LNCAP (cell line): ENCODE results near the gene EWSR1.

Source experiments
- CTCF ChIP-seq: fragments of 450-650 bp; IDR thresholded peaks from 2 replicates; pipeline ENCODE4 v1.5.1; 2017; ENCODE audit warnings: mild to moderate bottlenecking

EWSR1 gene

GRCh38 chr22:29320546-29320945 is 52.5 kb downstream of the EWSR1 start:
- peak; percentile 24; the same call in 1 of the 2 replicates for TF ChIP-seq CTCF

- TF ChIP-seq CTCF: no peak
These were observed 55.6 kb downstream of the EWSR1 start for GRCh38 chr22:29323641-29324040.

GRCh38 chr22:29325356-29325755 is 57.3 kb downstream of the EWSR1 start:
- no peak for TF ChIP-seq CTCF

GRCh38 chr22:29325785-29326315 is 57.8 kb downstream of the EWSR1 start:
- TF ChIP-seq CTCF: no peak

GRCh38 chr22:29326481-29326880 is 58.4 kb downstream of the EWSR1 start:
- TF ChIP-seq CTCF: no peak

- no peak for TF ChIP-seq CTCF
These were observed 59.2 kb downstream of the EWSR1 start for GRCh38 chr22:29327089-29327764.

GRCh38 chr22:29328055-29328454 is 60.0 kb downstream of the EWSR1 start:
- no peak for TF ChIP-seq CTCF
